ENCODE data around the gene AGMAT.

Gene AGMAT

GRCh38 chr1:15558516-15558915 lies 26.3 kb downstream of the AGMAT start:
- DNase-seq: no peak

- DNase-seq: no peak
These were observed 27.3 kb downstream of the AGMAT start for GRCh38 chr1:15557594-15557993.

GRCh38 chr1:15557008-15557407 lies 27.8 kb downstream of the AGMAT start:
- no peak for DNase-seq

GRCh38 chr1:15550573-15550972 lies 34.3 kb downstream of the AGMAT start:
- no peak for DNase-seq

GRCh38 chr1:15546641-15547040 lies 38.2 kb downstream of the AGMAT start:
- no peak for DNase-seq

- peak; percentile 80 for DNase-seq
These were observed 41.0 kb downstream of the AGMAT start for GRCh38 chr1:15543589-15544568.

- no peak for DNase-seq
These were observed 41.6 kb downstream of the AGMAT start for GRCh38 chr1:15543251-15543588.

GRCh38 chr1:15542388-15543250 lies 42.2 kb downstream of the AGMAT start:
- no peak for DNase-seq

GRCh38 chr1:15541231-15541792 lies 43.5 kb downstream of the AGMAT start:
- DNase-seq: no peak

- peak; percentile 61 for DNase-seq
These were observed 44.7 kb downstream of the AGMAT start for GRCh38 chr1:15540186-15540585.

- no peak for DNase-seq
These were observed 46.1 kb downstream of the AGMAT start for GRCh38 chr1:15538771-15539170.

GRCh38 chr1:15531682-15532081 lies 53.2 kb downstream of the AGMAT start:
- DNase-seq: no peak

- no peak for DNase-seq
These were observed 53.8 kb downstream of the AGMAT start for GRCh38 chr1:15531003-15531402.

GRCh38 chr1:15526490-15527339 lies 58.1 kb downstream of the AGMAT start, which contains the start of gene DNAJC16:
Gene DNAJC16 (plus strand): TSS chr1:15526848. CDS start chr1:15529106, 2,258 bp downstream.
- peak; percentile 100 for DNase-seq

- DNase-seq: no peak
These were observed 58.8 kb downstream of the AGMAT start for GRCh38 chr1:15526021-15526489.

GRCh38 chr1:15525050-15526020 lies 59.5 kb downstream of the AGMAT start:
- no peak for DNase-seq

- DNase-seq: peak; percentile 98
These were observed 60.4 kb downstream of the AGMAT start for GRCh38 chr1:15524283-15525049.

- no peak for DNase-seq
These were observed 60.9 kb downstream of the AGMAT start, which contains the start of gene CASP9 for GRCh38 chr1:15524021-15524282. Gene CASP9 (minus strand): TSS chr1:15524215. CDS start chr1:15524200, 15 bp downstream.

- DNase-seq: peak; percentile 18
These were observed 61.5 kb downstream of the AGMAT start for GRCh38 chr1:15523104-15524020.
